ES-I3 (cell line): ENCODE measurements around the gene MYLK4.

Experiments
- H3K36me3 ChIP-seq: 2 replicates; pipeline ENCODE4 v1.6.1; 2013; ENCODE audit warnings: mild to moderate bottlenecking, low read length, control low read depth, moderate library complexity; ENCODE audit not compliant: insufficient read depth
- H3K4me1 ChIP-seq: 2 replicates; pipeline ENCODE4 v1.6.1; 2013; ENCODE audit warnings: mild to moderate bottlenecking, control low read depth, low read length; ENCODE audit not compliant: insufficient read depth
- H3K9ac ChIP-seq: 2 replicates; pipeline ENCODE4 v1.6.1; 2013; ENCODE audit warnings: low read depth, mild to moderate bottlenecking, low read length, moderate library complexity
- H3K9me3 ChIP-seq: 2 replicates; pipeline ENCODE4 v1.6.1; 2013; ENCODE audit warnings: mild to moderate bottlenecking, low read length, moderate library complexity; ENCODE audit not compliant: control insufficient read depth, insufficient read depth

MYLK4 gene

GRCh38 chr6:2784930-2785329, 34.2 kb upstream of the MYLK4 start:
- Histone ChIP-seq H3K9me3 (no peaks in the 10 kb centered on the region), H3K9ac (no peak overlapping the region), H3K4me1 (peaks cover 3% of the 10 kb centered on the region; the same call in 1 of the 2 replicates), H3K36me3 (no peaks in the 10 kb centered on the region)

DNA sequence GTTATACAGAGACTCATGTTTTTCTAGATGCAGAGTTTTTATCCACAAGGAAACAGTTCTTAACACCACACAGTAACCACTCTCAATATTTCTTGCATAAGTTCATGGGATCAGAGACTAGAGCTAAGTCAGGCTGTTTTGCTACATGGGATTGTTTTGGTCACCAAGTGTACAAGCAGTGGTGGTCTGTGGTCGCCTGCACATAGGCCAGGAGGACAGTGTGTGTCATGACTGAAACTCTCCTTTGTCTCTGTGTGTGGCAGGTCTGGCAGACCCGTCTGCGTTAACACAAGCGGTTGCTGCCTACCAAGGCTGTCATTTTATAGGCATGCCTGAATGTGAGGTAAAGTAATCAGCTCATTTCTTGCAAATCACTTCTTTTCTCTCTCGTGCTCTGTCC, 33.3 kb upstream of the MYLK4 start:
- no peak overlapping the region for H3K9ac ChIP-seq
- H3K4me1 ChIP-seq, result peaks cover 3% of the 10 kb centered on the region; the same call in 1 of the 2 replicates
- H3K9me3 ChIP-seq, result no peaks in the 10 kb centered on the region
- H3K36me3 ChIP-seq, result no peaks in the 10 kb centered on the region

GRCh38 chr6:2783188-2783963, 32.7 kb upstream of the MYLK4 start:
- H3K9me3 ChIP-seq, result no peaks in the 10 kb centered on the region
- H3K4me1 ChIP-seq, result peaks cover 3% of the 10 kb centered on the region; the same call in 1 of the 2 replicates
- no peaks in the 10 kb centered on the region for H3K36me3 ChIP-seq
- no peak overlapping the region for H3K9ac ChIP-seq

DNA sequence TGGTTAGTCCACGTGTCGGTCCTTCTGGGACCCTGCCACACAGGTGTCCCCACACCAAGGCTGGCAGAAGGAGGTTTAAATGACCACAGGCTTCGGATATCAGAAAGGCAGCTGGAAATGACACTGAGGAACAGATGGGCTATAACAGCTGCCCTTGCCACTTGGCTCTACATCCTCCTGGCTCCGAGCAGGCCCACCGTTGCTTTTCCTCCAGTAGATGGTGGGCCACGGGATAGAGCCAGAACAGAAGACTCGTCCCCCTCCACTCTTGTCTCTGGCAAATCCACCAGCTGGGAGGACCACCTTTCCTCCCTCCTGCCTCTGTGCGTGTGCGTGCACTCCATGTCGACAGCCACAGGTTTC, 32.1 kb upstream of the MYLK4 start:
- no peaks in the 10 kb centered on the region; the same call in 1 of the 2 replicates for H3K36me3 ChIP-seq
- no peak overlapping the region for H3K9ac ChIP-seq
- peaks cover 3% of the 10 kb centered on the region; the same call in 1 of the 2 replicates for H3K4me1 ChIP-seq
- no peaks in the 10 kb centered on the region for H3K9me3 ChIP-seq

DNA sequence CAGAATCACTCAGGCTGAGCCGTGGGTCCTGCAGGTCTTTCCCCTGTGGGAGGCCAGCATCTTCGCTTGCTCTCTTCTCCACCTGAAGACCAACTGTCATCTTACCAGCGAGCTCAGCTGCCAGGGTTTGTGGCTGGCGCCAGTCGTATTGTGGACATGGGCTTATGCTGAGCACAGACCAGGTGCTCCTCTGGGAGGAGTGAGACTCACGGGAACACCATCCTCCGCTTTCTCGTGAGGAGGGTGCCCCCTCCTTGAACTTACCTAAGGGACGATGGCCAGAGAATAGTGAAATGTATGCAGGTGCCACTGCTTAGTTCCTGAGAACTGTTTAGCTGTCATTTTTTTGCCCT, 31.6 kb upstream of the MYLK4 start:
- Histone ChIP-seq H3K36me3 (no peaks in the 10 kb centered on the region; the same call in 1 of the 2 replicates), H3K9me3 (no peaks in the 10 kb centered on the region), H3K9ac (no peak overlapping the region), H3K4me1 (peaks cover 3% of the 10 kb centered on the region; the same call in 1 of the 2 replicates)

- no peaks in the 10 kb centered on the region for H3K9me3 ChIP-seq
- no peak overlapping the region for H3K9ac ChIP-seq
- H3K36me3 ChIP-seq, result no peaks in the 10 kb centered on the region; the same call in 1 of the 2 replicates
- peaks cover 3% of the 10 kb centered on the region; the same call in 1 of the 2 replicates for H3K4me1 ChIP-seq
Observed at GRCh38 chr6:2781685-2782355, 31.1 kb upstream of the MYLK4 start.

DNA sequence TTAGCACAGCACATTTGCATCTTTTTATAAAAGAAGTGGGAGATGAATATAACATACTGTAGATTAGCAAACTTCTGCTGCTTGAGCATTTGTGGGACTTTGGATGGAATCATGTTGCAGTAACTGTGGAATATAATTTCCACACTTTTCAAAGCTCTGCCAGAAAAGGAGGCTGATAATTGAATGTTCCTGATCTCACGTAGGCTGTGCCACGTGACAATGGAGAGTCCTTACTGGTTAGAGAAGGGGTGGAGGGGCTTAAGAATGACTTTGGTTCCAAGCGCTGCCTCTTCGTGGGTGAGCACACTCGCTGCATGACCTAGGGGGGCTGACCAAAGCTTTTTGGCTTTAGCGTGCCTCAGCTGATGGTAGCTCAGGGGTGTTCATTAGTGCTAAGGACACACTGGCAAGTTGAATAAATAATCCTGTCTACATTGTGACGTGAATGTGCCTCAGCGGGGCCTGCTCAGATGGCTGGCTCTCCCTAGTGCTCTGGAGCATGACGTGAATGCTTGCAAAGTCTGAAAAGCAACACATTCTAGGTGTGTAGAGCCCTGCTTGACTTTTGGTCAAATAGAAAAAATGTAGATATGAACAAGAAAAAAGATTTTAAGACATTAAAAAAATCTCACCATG, 29.5 kb upstream of the MYLK4 start:
- peaks cover 2% of the 10 kb centered on the region; the same call in 1 of the 2 replicates for H3K36me3 ChIP-seq
- no peaks in the 10 kb centered on the region for H3K9me3 ChIP-seq
- no peak overlapping the region for H3K9ac ChIP-seq
- peaks cover 3% of the 10 kb centered on the region; the same call in 1 of the 2 replicates for H3K4me1 ChIP-seq

- Histone ChIP-seq H3K36me3 (peaks cover 7% of the 10 kb centered on the region; the same call in 1 of the 2 replicates), H3K4me1 (no peaks in the 10 kb centered on the region), H3K9me3 (no peaks in the 10 kb centered on the region), H3K9ac (no peak overlapping the region)
Observed at GRCh38 chr6:2777249-2777648, 26.5 kb upstream of the MYLK4 start.

DNA sequence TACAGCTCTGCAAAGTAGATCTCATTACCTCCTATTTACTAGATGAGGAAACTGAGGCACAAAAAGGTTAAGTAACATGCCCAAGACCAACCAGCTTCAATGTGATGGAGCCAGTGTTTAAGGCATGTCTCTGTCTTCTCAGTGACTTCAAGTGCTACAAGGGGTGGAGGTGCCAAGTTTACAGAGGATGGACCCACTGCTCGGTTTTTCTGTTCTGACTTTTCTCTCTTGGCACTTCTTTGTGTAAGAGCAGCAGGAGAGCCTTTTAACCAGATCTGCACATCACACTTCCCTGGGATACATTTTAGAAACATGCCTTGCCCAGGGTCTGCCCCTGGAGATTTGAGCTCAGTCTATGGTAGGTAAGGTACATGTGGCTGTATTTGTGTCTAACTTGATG, 24.3 kb upstream of the MYLK4 start:
- peaks cover 7% of the 10 kb centered on the region; the same call in 1 of the 2 replicates for H3K36me3 ChIP-seq
- no peaks in the 10 kb centered on the region for H3K9me3 ChIP-seq
- H3K4me1 ChIP-seq, result no peaks in the 10 kb centered on the region
- H3K9ac ChIP-seq, result no peak overlapping the region

GRCh38 chr6:2773449-2773848, 22.7 kb upstream of the MYLK4 start:
- Histone ChIP-seq H3K9me3 (no peaks in the 10 kb centered on the region), H3K36me3 (peaks cover 7% of the 10 kb centered on the region; the same call in 1 of the 2 replicates), H3K4me1 (no peaks in the 10 kb centered on the region), H3K9ac (no peak overlapping the region)

GRCh38 chr6:2772840-2773239, 22.1 kb upstream of the MYLK4 start:
- 0 out of 2 replicates have a peak, but pooled peaks cover 7% of the 10 kb centered on the region for H3K36me3 ChIP-seq

GRCh38 chr6:2771079-2771478, 20.4 kb upstream of the MYLK4 start:
- Histone ChIP-seq H3K36me3 (0 out of 2 replicates have a peak, but pooled peaks cover 7% of the 10 kb centered on the region), H3K9ac (no peak overlapping the region), H3K9me3 (no peaks in the 10 kb centered on the region), H3K4me1 (peaks cover 10% of the 10 kb centered on the region)

More at GRCh38 chr6:2772840-2773239, 22.1 kb upstream of the MYLK4 start:
- peaks cover 3% of the 10 kb centered on the region; the same call in 1 of the 2 replicates for H3K4me1 ChIP-seq
- no peaks in the 10 kb centered on the region for H3K9me3 ChIP-seq
- H3K9ac ChIP-seq, result no peak overlapping the region

GRCh38 chr6:2770171-2770570, 19.4 kb upstream of the MYLK4 start:
- no peaks in the 10 kb centered on the region for H3K9me3 ChIP-seq
- H3K4me1 ChIP-seq, result peaks cover 10% of the 10 kb centered on the region
- no peak overlapping the region for H3K9ac ChIP-seq
- 0 out of 2 replicates have a peak, but pooled peaks cover 5% of the 10 kb centered on the region for H3K36me3 ChIP-seq

DNA sequence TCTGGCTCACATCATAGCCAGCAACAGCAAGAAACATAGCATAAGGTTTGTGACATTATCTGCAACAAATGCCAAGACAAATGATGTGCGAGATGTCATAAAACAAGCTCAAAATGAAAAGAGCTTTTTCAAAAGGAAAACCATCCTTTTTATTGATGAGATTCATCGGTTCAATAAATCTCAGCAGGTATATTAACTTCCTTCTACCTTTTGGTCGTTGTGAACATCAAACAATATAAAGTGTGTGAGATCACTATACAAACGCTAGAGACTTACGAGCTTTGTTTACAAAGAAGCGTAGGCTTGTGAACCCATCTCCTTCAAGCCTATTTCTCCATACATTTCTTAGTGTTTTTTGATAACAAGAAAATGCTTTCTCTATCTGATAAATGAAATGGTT, 18.0 kb upstream of the MYLK4 start:
- peaks cover 10% of the 10 kb centered on the region for H3K4me1 ChIP-seq
- no peaks in the 10 kb centered on the region for H3K36me3 ChIP-seq
- H3K9me3 ChIP-seq, result no peaks in the 10 kb centered on the region
- no peak overlapping the region for H3K9ac ChIP-seq
